Ishikawa (cell line): ENCODE results near the gene MARCHF10.

Source experiments
- CEBPB ChIP-seq: IDR thresholded peaks from 2 replicates; pipeline ENCODE4 v1.6.1; 2012
- REST ChIP-seq: IDR thresholded peaks from 2 replicates; pipeline ENCODE4 v1.6.1; 2012; ENCODE audit warnings: low read depth, mild to moderate bottlenecking
- TCF12 ChIP-seq: IDR thresholded peaks from 2 replicates; pipeline ENCODE4 v1.6.1; 2012; ENCODE audit warnings: low read depth
- TEAD4 ChIP-seq: IDR thresholded peaks from 2 replicates; pipeline ENCODE4 v1.6.1; 2012

GRCh38 chr17:62827746-62828485 lies 19.8 kb upstream of the MARCHF10 start:
- no peak for TF ChIP-seq CEBPB
- TF ChIP-seq TEAD4 = no peak
- TF ChIP-seq TCF12 = no peak
- TF ChIP-seq REST = no peak
